Inferior parietal cortex (tissue), 1 donor: Measurements from ENCODE around the gene VTI1A.
"Not testable (repeated sequence)": the region's sequence is repeated elsewhere in the genome, so short reads cannot be mapped to it uniquely, and the experiment has no call there.

Source experiments
- DNase-seq: peaks from one replicate; pipeline ENCODE4 v3.0.0-alpha.2; 2016; ENCODE audit errors: extremely low spot score

The VTI1A gene

GRCh38 chr10:112454910-112455779, 8.1 kb downstream of the VTI1A start:
- DNase-seq, result no peak

GRCh38 chr10:112456533-112456932, 9.5 kb downstream of the VTI1A start:
- DNase-seq, result no peak

GRCh38 chr10:112460366-112460765, 13.4 kb downstream of the VTI1A start:
- no peak for DNase-seq

- no peak for DNase-seq
These were observed 14.2 kb downstream of the VTI1A start for GRCh38 chr10:112461029-112461887.

- DNase-seq, result not testable (repeated sequence)
These were observed 17.1 kb downstream of the VTI1A start for GRCh38 chr10:112464074-112464473.

- DNase-seq, result no peak
These were observed 18.4 kb downstream of the VTI1A start for GRCh38 chr10:112465299-112465883.

GRCh38 chr10:112466802-112467201, 19.8 kb downstream of the VTI1A start:
- no peak for DNase-seq

GRCh38 chr10:112467541-112468075, 20.6 kb downstream of the VTI1A start:
- DNase-seq, result no peak

- DNase-seq, result peak; percentile 69
These were observed 25.0 kb downstream of the VTI1A start for GRCh38 chr10:112471878-112472487.

GRCh38 chr10:112475575-112476218, 28.7 kb downstream of the VTI1A start:
- DNase-seq, result no peak

- no peak for DNase-seq
These were observed 34.6 kb downstream of the VTI1A start for GRCh38 chr10:112481602-112482001.

GRCh38 chr10:112484399-112484798, 37.4 kb downstream of the VTI1A start:
- no peak for DNase-seq

- no peak for DNase-seq
These were observed 40.9 kb downstream of the VTI1A start for GRCh38 chr10:112487964-112488363.

GRCh38 chr10:112490545-112490944, 43.5 kb downstream of the VTI1A start:
- no peak for DNase-seq

GRCh38 chr10:112491144-112491543, 44.1 kb downstream of the VTI1A start:
- no peak for DNase-seq

- no peak for DNase-seq
These were observed 45.7 kb downstream of the VTI1A start for GRCh38 chr10:112492736-112493135.

- no peak for DNase-seq
These were observed 50.4 kb downstream of the VTI1A start for GRCh38 chr10:112497347-112497950.

GRCh38 chr10:112498806-112499205, 51.8 kb downstream of the VTI1A start:
- no peak for DNase-seq

- not testable (repeated sequence) for DNase-seq
These were observed 53.0 kb downstream of the VTI1A start for GRCh38 chr10:112499985-112500384.

GRCh38 chr10:112502536-112502935, 55.5 kb downstream of the VTI1A start:
- DNase-seq, result no peak

GRCh38 chr10:112503643-112504042, 56.6 kb downstream of the VTI1A start:
- no peak for DNase-seq
